Esophagus squamous epithelium (tissue), 5 donors: ENCODE measurements around the gene ADAMTSL1. TPM values are rescaled to one million over a fixed set of nuclear protein-coding genes. Genes with fewer than 3 reads are reported as not detected.

ENCODE experiments used
- DNase-seq: peaks from one replicate; lab custom pipeline; 2025; lab: John Stamatoyannopoulos, UW
- H3K27ac ChIP-seq, 4 donors: fragments of 200-600 bp; sonication (generic); one replicate each; pipeline ENCODE4 v1.5.1; 2016 to 2019; ENCODE audit warnings: mild to moderate bottlenecking in 1 of 4
- H3K27me3 ChIP-seq, 4 donors: fragments of 200-600 bp; sonication (generic); 1 replicate in 3 of 4; 2 replicates in 1 of 4; pipeline versions ENCODE4 v1.5.1 to v1.6.0; 2017 to 2021; ENCODE audit warnings: antibody characterized with exemption in 1 of 4
- H3K36me3 ChIP-seq, 3 donors: fragments of 200-600 bp; sonication (generic); one replicate each; pipeline ENCODE4 v1.5.1; 2016 to 2019
- H3K4me1 ChIP-seq, 3 donors: fragments of 200-600 bp; sonication (generic); one replicate each; pipeline ENCODE4 v1.5.1; 2017 to 2019
- H3K4me3 ChIP-seq, 4 donors: fragments of 200-600 bp; sonication (generic); 1 replicate in 3 of 4; 2 replicates in 1 of 4; pipeline ENCODE4 v1.5.1; 2016 to 2019; ENCODE audit warnings: mild to moderate bottlenecking in 2 of 4, moderate library complexity in 1 of 4
- H3K9me3 ChIP-seq, 3 donors: fragments of 200-600 bp; sonication (generic); one replicate each; pipeline ENCODE4 v1.5.1; 2016 to 2019
- CTCF ChIP-seq, 6 experiments: fragments of 450-650 bp in 4 of 6; fragments of 200-600 bp in 2 of 6; sonication (generic) in 2 of 6; IDR thresholded peaks; one replicate each; pipeline ENCODE4 v1.5.1; 2016 to 2019; ENCODE audit warnings: antibody characterized with exemption in 6 of 6, mild to moderate bottlenecking in 4 of 6, moderate library complexity in 4 of 6
- POLR2A ChIP-seq, 4 donors: fragments of 450-650 bp; IDR thresholded peaks; one replicate each; pipeline ENCODE4 v1.6.1; 2017; ENCODE audit warnings: antibody characterized with exemption in 4 of 4, mild to moderate bottlenecking in 4 of 4, moderate library complexity in 3 of 4
- WGBS, 2 donors: methylation state at CpG; one replicate each; pipeline ENCODE4 v1.1.5; 2018; 5-methylcytosine and 5-hydroxymethylcytosine counted together
- intact Hi-C: fragments of 100-400 bp; cut with DNase I; formaldehyde crosslinking; loops from one replicate; pipeline ENCODE4 v1.15.0; 2022
- total RNA-seq, 4 donors: library from RNA; depleted of rRNA; stranded (reverse); fragments of >200 nt; gene quantifications; one replicate each; pipeline ENCODE4 v1.1.0, GENCODE V29; 2016
- donor health status: DM: yes; HTN: yes; CAD: no.

The ADAMTSL1 gene
- total RNA-seq, 4 donors from 2014 or later: 0.80 to 23.7 (median 2.3) TPM

- no peak for DNase-seq
- Histone ChIP-seq H3K27ac (no peak overlapping the region), H3K4me1 (no peaks in the 10 kb centered on the region), H3K36me3 (no peaks in the 10 kb centered on the region), H3K27me3 (no peaks in the 10 kb centered on the region), H3K4me3 (no peak overlapping the region), H3K9me3 (peaks cover 0 to 4% (median 1%) of the 10 kb centered on the region in 3 donors)
- intact Hi-C loops: no loop called here
- TF ChIP-seq POLR2A (IDR thresholded peaks at IDR 0.05) (no peak), CTCF (IDR thresholded peaks at IDR 0.05) (no peak)
These were observed 112.0 kb downstream of the ADAMTSL1 start for GRCh38 chr9:18585996-18586395.

GRCh38 chr9:18588002-18588401 is 114.0 kb downstream of the ADAMTSL1 start:
- 79 to 84% methylated on average over 2 of the region's 2 CpGs for WGBS, 2 donors
- intact Hi-C loops: no loop called here

GRCh38 chr9:18591261-18591660 is 117.3 kb downstream of the ADAMTSL1 start:
- TF ChIP-seq POLR2A (IDR thresholded peaks at IDR 0.05): no peak
- no peak for TF ChIP-seq CTCF (IDR thresholded peaks at IDR 0.05)
- no peaks in the 10 kb centered on the region for H3K27me3 ChIP-seq
- no peak overlapping the region for H3K27ac ChIP-seq
- no peaks in the 10 kb centered on the region for H3K36me3 ChIP-seq
- no peak for DNase-seq
- WGBS, 2 donors: 91 to 93% methylated on average over 2 of the region's 2 CpGs
- H3K4me1 ChIP-seq: peaks cover 0 to 5% (median 0%) of the 10 kb centered on the region in 3 donors
- intact Hi-C loops: no loop called here
- no peak overlapping the region for H3K4me3 ChIP-seq
- peaks cover 0 to 15% (median 12%) of the 10 kb centered on the region in 3 donors for H3K9me3 ChIP-seq

More at GRCh38 chr9:18588002-18588401, 114.0 kb downstream of the ADAMTSL1 start:
- DNase-seq: no peak
- no peaks in the 10 kb centered on the region for H3K36me3 ChIP-seq
- TF ChIP-seq CTCF (IDR thresholded peaks at IDR 0.05): no peak
- H3K4me3 ChIP-seq: no peak overlapping the region
- no peaks in the 10 kb centered on the region for H3K27me3 ChIP-seq
- H3K4me1 ChIP-seq: no peaks in the 10 kb centered on the region
- H3K9me3 ChIP-seq: peaks cover 0 to 15% (median 12%) of the 10 kb centered on the region in 3 donors
- H3K27ac ChIP-seq: no peak overlapping the region

- no peak for TF ChIP-seq POLR2A (IDR thresholded peaks at IDR 0.05)
- TF ChIP-seq CTCF (IDR thresholded peaks at IDR 0.05): no peak
- Histone ChIP-seq H3K27ac (peak overlapping the region in 1 of 4 donors; percentile 9), H3K9me3 (peaks cover 0 to 15% (median 12%) of the 10 kb centered on the region in 3 donors), H3K36me3 (no peaks in the 10 kb centered on the region), H3K4me1 (peaks cover 0 to 11% (median 0%) of the 10 kb centered on the region in 3 donors), H3K27me3 (no peaks in the 10 kb centered on the region), H3K4me3 (no peak overlapping the region)
- intact Hi-C loops: no loop called here
- no peak for DNase-seq
These were observed 120.9 kb downstream of the ADAMTSL1 start for GRCh38 chr9:18594837-18595236.

GRCh38 chr9:18595597-18595996 is 121.6 kb downstream of the ADAMTSL1 start:
- 83% methylated on average over 1 to 2 of the region's 3 CpGs for WGBS, 2 donors
- H3K27me3 ChIP-seq: no peaks in the 10 kb centered on the region

More at GRCh38 chr9:18595597-18595996, 121.6 kb downstream of the ADAMTSL1 start:
- peaks cover 0 to 18% (median 0%) of the 10 kb centered on the region in 3 donors for H3K4me1 ChIP-seq
- no peaks in the 10 kb centered on the region for H3K36me3 ChIP-seq
- no peak for TF ChIP-seq POLR2A (IDR thresholded peaks at IDR 0.05)
- no peak for TF ChIP-seq CTCF (IDR thresholded peaks at IDR 0.05)
- H3K9me3 ChIP-seq: peaks cover 0 to 12% (median 12%) of the 10 kb centered on the region in 3 donors
- DNase-seq: no peak
- H3K27ac ChIP-seq: peak overlapping the region in 1 of 4 donors; percentile 8
- no peak overlapping the region for H3K4me3 ChIP-seq
- intact Hi-C loops: no loop called here
